ENCODE measurements around the gene LTF.
"Not testable (repeated sequence)": the region's sequence is repeated elsewhere in the genome, so short reads cannot be mapped to it uniquely, and the experiment has no call there.

LTF gene

DNA sequence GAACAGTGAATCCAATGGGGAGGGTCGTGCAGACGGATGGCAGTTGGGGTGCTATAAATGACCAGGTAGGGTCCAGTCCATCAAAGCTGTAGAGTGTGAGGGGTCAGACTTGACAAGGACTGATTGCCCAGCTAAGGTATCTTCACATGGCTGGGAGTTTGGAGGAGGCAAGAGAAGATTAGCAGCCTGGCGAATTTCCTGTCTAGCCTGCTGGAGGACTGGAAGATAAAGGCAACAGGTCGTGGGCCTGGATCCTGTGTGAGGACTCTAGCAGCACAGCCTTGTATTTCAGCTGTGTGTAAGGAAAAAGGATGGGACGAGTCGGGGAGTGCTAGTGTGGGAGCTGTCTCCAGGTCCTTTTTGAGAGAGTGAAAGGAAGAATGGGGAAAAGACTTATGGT, 75.4 kb downstream of the LTF start:
- FAIRE-seq (no peak), DNase-seq (ENCODE audit: insufficient read length, low spot score) (no peak)
- TF ChIP-seq TAF1 (IDR thresholded peaks at IDR 0.05; ENCODE audit: low read depth, low read length) = no peak
- TF ChIP-seq POLR2AphosphoS5 (IDR thresholded peaks at IDR 0.05; ENCODE audit: low read depth, low read length) = no peak
- TF ChIP-seq PAX5 (IDR thresholded peaks at IDR 0.05; ENCODE audit: insufficient read depth, low read length, severe bottlenecking) = no peak
- no peak for TF ChIP-seq POLR2A (IDR thresholded peaks at IDR 0.05; ENCODE audit: low read depth, low read length)
- TF ChIP-seq POU2F2 (IDR thresholded peaks at IDR 0.05; ENCODE audit: low read depth, low read length) = no peak
- TF ChIP-seq SPI1 (IDR thresholded peaks at IDR 0.05; ENCODE audit: low read depth, low read length) = no peak

- FAIRE-seq = not testable (repeated sequence)
Measured at GRCh38 chr3:46388847-46389246, 75.9 kb downstream of the LTF start.

GRCh38 chr3:46386205-46386604, 78.5 kb downstream of the LTF start:
- 0 out of 2 replicates have a peak, but pooled peaks have one; percentile 40 for TF ChIP-seq SPI1 (IDR thresholded peaks at IDR 0.05; ENCODE audit: low read depth, low read length)
- no peak for TF ChIP-seq POU2F2 (IDR thresholded peaks at IDR 0.05; ENCODE audit: low read depth, low read length)
- FAIRE-seq (peak; percentile 59), DNase-seq (ENCODE audit: insufficient read length, low spot score) (no peak)

More at GRCh38 chr3:46388847-46389246, 75.9 kb downstream of the LTF start:
- DNase-seq (ENCODE audit: insufficient read length, low spot score) = not testable (repeated sequence)

Measured in GM12891 (cell line).